ENCODE data around the gene ZBED5.
A peak's percentile ranks its signal among the peaks of the same experiment; 100 is the strongest.

Gene ZBED5

DNA sequence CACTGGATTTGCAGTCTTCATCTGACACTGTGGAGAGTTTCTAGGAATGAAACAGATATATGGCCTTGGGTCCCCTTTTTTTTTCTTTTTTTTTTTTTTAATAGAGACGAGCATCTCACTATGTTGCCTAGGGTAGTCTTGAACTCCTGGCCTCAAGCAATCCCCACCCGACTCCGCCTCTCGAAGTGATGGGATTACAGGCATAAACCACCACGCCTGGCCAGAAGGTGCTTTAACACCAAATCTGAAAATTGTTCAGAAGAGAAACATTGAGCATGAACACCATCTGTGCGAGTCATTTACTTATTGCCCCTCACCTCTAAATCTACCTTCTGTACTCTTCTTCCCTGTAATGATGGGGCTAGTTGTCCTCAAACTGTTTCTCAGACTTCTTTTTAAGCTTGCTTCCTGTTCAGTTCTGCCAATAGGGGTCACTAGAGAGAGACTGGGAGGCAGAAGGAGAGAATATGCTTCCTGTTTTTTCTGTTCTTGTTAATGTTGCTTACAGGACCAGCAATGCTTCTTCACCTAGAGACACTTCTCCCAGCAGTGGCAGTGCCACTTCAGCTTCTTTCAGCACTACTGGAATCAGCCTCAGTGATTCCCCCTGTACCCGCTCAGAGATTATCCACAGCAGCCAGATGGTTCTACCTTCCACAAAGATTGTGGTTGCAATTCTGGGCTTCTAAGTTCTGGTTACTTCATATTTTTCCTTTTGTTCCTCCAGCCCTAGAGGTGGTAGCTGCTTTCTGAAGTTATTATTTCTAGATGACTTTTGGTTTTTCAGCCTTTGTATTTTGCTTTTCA is 20.8 kb upstream of the ZBED5 start:
- DNase-seq = no peak

DNA sequence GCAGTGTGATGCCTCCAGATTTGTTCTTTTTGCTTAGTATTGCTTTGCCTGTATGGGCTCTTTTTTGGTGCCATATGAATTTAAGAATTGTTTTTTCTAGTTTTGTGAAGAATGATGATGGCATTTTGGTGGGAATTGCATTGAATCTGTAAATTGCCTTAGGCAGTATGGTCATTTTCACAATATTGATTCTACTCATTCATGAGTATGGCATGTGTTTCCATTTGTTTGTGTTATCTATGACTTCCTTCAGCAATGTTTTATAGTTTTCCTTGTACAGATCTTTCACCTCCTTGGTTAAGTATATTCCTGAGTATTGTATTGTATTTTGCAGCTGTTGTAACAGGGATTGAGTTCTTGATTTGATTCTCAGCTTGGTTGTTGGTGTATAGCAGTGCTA is 18.3 kb upstream of the ZBED5 start:
- DNase-seq = no peak

DNA sequence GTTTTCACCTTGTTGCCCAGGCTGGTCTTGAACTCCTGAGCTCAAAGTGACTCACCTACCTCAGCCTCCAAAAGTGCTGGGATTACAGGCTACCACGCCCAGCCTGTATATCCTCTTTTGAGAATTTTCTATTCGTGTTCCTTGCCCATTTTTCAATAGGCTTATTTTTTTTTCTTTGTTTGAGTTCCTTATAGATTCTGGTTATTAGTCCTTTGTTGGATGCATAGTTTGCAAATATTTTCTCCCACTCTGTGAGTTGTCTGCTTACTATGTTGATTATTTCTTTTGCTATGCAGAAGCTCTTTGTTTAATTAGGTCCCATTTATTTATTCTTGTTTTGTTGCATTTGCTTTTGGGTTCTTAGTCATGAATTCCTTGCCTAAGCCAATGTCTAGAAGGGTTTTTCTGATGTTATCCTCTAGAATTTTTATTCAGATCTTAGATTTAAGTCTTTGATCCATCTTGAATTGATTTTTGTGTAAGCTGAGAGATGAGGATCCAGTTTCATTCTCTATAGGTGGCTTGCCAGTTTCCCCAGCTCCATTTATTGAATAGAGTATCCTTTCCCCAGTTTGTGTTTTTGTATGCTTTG is 17.7 kb upstream of the ZBED5 start:
- DNase-seq = no peak

DNA sequence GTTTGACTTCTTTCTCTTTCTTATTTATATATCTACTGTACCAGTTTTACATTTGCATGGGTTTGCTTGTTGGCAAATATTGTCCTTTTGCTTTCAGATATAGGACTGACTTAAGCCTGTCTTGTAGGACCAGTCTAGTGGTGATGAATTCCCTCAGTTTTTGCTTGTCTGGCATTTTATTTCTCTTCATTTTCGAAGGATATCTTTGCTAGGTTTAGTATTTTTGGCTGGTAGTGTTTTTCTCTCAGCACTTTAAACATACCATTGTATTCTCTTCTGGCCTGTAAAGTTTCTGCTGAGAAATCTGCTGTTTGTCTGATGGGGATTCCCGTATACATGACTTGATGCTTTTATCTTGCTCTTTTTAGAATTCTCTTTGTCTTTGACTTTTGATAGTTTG is 14.2 kb upstream of the ZBED5 start:
- no peak for DNase-seq

DNA sequence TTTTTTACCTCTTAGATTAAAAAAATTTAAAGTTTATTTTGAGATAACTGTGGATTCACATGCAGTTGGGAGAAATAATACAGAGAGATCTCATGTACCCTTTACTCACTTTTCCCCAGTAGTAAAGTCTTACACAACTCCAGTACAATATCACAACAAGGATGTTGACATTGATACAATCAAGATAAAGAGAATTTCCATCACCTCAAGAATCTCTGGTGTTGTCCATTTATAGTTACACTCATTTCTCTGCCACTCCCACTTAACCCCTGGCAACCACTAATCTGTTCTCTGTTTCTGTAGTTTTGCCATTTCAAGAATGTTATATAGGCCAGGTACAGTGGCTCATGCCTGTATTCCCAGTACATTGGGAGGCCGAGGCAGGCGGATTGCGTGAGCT is 10.5 kb upstream of the ZBED5 start:
- DNase-seq = no peak

DNA sequence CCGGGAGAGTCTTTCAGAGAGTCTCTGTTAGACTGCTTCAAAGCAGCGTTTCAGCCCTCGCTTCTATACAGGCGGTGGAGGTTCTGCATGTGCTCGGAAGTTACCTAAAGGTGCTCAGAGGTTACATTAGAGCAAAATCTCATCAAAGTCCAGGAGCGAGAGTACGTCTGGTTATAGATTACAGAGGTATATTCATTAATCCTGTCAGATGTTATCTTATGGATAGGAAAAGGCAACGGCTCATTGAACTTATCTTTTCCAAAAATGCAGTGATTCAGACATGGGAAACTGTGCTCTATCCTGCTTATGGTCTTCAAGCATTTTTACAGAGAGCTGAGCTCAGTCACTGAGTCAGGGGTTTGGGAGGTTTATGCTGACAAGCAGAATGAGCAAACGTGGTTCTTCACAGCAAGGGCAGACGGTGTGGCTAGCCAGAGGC is 9.1 kb upstream of the ZBED5 start:
- no peak for DNase-seq

DNA sequence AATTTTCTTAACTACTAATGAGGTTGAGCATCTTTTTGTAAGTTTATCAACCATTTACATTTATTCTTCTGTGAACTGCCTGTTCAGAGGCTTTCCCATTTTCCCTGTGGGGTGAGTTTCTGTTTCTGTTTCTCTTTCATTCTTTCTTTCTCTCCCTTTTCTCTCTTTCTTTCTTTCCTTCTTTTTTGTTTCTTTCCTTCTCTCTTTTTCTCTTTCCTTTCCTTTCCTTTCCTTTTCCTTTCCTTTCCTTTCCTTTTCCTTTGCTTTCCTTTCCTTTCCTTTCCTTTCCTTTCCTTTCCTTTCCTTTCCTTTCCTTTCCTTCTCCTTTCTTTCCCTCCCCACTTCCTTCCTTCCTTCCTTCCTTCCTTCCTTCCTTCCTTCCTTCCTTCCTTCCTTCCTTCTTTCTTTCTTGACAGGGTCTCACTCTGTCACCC is 8.0 kb upstream of the ZBED5 start:
- no peak for DNase-seq

DNA sequence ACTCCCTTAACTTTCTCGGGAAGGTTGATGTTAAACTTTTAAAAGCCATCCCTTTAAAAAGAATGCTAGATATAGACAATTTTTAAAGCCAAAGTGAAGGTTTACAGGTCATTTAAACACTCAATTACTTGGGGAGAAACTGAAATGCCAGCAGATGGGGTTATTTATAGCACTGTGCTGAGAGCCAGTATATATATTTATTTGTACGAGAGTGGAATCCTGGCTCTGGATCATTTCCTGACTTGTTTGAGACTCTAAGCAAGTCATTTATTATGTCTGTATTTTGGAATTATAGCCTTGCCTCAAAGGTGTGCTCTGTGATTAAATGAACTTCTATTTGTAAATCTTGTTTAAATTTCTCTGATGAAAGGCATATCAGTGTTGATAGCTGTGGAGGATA is 6.8 kb upstream of the ZBED5 start:
- DNase-seq = no peak

DNA sequence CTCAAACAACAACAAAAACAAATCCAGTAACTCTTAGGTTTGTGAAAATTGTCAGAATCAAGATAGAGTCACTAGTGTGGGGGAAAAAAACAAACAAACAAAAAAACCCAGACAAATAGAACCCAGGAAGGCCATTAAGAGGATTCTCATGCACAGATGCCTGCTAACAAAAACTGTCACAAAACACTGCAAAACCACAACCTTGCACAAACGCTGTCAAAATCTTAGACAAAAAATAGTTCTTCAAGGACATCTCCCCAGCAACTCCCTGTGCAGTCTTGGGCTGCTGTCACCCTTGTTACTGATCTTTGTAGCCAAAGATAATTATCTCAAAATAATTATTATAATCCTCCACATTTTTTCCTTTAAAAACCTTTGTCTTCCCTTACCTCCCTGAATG is 4.6 kb upstream of the ZBED5 start:
- no peak for DNase-seq

DNA sequence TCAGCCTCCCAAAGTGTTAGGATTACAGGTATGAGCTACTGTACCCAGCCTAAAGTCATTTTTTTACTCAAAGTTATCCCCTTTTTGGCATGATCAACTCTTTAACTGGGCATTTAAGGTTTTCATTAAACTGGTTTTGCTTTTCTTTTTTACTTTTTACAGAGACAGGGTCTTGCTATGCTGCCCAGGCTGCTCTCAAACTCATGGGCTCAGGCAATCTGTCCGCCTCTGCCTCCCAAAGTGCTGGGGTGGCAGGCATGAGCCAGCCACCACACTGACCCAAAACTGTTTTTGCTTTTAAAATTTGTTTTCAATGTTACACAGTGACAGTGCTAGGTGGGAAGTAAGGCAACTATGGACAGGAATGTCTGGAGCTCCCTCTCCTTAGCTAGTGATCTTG is 3.9 kb upstream of the ZBED5 start:
- no peak for DNase-seq

DNA sequence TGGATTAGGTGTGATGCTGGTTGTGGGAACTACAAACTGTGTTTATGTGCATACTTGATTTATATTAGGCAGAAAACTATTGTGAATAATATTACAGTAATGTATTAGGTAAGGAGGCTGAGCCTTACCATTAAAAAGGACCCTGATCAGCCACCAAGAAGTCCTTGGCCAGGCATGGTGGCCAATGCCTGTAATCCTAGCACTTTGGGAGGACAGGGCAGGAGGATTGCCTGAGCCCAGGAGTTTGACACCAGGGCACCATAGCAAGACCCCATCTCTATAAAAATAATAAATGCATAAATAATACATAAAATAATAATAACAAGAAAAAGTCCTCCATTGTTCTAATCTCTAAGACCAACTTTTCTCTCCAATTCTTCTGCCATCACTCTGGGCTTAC is 3.2 kb upstream of the ZBED5 start:
- DNase-seq = no peak

DNA sequence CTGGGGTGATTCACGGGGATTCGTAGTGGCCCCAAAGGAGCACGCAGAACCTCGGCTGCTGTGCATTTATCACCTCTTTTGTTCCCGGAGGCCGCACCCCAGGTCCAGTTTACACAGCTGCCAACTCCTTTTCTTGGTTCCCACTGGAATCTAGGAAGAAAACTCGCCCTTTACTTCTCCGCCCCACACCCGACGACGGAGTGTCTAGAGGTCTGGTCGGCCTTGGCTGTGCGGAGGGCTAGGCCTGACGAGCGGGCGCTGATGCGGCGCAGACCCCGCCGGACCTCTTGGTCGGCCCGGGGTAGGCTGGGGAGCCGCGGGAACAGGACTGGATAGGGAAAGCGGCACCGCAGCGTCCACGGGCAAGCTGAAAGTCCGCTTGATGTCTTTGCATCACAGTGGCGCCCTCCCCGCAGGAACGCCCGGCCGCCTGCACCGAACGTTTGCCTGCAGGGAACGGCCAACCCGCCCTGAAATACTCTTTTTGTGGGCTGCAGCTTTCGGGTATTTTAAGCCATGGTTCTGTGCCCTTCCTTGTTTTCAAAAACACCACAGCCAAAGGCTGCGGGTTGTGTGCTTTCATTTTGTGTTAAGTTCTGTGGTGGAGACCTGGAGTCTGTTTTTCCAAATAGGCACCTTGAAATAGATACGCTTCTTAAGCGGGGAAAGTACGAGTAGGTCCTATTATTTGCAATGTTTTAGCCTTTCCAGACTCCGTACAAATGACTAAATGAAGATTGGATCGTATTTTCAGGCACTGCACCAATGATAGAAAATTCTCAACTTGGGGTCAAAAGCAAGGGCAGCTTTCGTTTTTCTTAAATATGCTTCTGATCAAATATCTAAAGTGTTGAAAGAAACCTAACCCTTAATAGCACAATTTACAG is 829 bp upstream of the ZBED5 start:
- DNase-seq = peak; percentile 41

DNA sequence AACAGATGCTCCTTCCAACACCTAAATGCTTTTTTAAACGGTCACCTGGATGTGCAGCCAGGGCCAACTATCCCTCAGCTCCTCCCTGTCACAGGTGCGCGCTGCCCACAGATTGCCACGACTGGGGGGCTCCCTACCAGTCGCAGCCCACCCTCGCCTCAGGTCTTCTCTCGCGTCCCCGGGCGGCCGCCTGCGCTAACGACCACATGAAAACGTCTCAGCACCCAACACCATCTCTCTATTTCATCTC is 469 bp downstream of the ZBED5 start:
- DNase-seq = no peak

DNA sequence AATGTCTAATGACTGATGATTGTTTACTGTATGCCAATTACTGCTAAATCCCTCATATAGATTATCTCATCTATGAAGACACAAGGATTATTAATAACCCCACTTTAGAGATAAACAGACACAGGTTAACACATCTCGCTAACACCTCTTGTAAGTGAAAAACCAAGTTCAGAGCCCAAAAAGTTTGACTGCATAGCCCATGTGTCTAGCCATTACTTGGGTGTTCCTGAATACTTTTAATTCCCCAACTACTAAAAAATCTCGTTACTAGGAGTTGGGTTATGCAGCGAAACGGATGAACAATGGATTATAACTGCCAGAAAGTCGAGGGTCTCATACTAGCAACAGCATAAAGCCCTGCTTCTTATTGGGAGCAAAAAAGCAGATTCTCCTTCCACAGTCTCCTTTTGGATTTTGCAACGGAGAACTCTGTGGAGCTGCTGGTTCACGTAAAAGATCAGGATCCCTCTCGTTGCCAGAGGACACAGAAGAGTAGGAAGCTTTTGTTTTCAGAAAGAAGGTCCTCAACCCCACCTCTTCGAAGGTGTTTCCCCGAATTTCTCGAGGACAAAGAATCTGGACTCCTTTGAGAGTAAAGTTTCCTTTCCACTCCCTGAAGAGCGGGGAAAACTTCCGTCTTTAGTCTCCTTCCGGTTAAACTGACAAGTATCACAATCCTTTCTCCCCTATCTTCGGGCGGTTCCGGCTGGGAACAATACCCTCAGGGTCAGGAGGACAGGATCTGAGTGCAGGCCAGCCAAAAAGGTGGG is 979 bp downstream of the ZBED5 start:
- no peak for DNase-seq

DNA sequence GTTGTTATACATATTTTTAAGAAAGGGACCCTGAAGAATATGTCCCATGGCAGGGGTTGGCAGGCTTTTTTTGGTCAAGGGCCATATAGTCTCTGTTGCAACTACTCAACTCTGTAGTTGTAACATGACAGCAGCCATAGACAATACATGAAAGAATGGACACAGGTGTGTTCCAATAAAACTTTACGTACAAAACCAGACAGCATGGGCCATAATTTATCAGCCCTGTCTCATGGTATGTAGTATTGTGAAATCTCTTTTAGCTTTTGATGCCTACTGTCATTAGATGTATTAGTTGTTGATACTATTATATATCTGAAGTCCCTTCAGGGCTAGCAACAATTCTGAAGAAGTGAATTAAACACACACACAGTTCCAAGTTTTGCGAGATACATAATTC is 2.6 kb downstream of the ZBED5 start:
- no peak for DNase-seq

DNA sequence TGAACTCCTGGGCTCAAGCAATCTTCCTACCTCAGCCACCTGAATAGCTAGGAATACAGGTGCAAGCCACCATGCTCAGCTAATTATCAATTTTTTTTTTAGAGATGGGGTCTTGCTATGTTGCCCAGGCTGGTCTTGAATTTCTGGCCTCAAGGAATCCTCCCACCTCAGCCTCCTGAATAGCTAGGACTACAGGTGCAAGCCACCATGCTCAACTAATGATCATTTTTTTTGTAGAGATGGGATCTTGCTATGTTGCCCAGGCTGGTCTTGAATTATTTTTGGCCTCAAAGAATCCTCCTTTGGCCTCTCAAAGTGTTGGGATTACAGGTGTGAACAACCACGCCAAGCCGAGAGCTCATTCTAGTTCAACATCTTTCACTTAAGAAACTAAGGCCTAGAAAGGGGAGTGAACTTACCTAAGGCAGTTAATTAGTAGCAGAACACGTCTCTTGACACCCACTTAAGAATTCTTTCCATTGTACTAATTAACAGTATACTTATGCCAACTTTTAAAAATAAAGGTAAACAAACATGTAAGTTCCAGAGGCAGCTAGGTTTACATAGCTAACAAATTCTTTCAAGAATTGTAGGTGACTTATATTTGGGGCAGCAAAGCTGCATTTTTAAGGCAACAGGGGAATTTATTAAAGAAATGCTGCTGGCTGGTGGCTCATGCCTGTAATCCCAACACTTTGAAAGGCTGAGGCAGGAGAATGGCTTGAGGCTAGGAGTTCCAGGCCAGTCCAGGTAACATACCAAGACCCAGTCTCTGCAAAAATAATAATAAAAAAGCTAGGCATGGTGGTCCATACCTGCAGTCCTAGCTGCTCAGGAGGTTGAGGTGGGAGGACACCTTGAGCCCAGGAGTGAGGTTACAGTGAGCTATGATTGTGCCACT is 9.6 kb downstream of the ZBED5 start:
- no peak for DNase-seq

DNA sequence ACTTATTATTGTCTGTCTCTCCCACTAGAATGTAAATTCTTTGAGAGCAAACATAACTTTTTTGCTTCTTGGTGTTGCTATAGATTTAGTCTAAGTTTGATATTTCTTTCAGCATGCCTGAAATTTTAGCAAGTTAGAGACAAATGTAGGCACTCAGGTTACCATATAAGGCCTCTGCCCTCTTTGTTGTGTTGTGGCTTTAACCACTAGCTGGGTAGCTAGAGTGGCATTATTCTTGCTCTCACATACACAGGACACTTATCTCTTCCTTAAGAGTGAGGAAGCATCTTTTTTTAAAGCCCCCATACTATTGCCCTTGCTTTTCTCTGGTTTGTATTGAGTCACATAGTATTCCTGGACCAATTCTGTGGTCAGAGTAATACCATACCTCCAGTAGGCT is 11.2 kb downstream of the ZBED5 start:
- no peak for DNase-seq

DNA sequence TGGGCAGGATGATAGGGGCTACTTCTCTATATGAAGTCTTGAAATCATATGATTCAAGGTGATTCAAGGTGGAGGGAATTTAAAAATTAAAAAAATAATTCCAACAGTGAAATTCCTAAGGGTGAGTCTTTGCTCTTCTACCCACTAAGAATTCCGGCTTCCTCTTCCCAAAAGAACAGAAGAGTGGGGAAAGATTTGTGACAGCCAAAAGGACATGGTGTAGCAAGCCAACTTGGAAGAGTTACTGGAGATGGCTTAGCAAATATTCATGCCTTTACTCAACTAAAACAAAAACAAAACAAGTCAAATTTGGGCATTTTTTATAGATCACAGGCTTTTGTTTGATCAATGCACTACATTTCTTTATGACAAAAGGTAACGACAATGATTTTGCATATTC is 12.3 kb downstream of the ZBED5 start:
- DNase-seq = no peak

DNA sequence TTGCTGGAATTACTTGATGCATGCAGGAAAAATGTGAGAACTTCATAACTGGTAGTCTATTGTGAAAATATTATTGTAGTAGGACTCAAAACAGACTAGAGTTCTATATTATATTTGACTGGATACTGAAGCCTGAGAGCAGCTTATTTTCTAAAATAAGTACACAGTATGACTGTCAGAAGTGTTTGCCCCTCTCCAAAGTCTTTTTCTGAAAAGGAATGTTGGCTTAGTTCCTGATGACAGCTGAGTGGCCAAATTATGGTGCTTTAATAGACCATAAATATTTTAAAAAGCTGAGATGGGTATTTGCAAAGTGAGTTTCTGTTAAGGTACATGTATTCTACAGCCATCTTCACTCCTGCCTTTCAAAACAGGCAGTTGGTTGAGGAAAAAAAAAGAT is 13.1 kb downstream of the ZBED5 start:
- no peak for DNase-seq

DNA sequence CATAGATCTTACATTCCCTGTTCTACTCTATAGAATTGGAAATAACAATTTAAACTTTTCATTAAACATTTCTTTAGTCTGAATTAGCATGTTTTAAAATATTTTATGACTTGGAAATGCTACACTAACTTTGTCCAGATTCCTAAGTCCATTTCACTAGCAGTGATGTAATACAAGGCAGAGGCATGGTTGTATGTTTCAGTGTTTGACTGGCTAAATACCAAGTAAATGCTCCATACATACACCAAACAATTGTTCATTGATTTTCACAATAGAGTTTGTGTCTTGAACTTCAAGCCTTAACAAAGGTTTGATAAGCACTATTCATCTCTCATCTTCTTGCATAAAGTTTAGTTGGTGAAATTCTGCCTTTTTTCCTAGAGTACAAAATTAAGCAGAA is 13.5 kb downstream of the ZBED5 start:
- no peak for DNase-seq

DNA sequence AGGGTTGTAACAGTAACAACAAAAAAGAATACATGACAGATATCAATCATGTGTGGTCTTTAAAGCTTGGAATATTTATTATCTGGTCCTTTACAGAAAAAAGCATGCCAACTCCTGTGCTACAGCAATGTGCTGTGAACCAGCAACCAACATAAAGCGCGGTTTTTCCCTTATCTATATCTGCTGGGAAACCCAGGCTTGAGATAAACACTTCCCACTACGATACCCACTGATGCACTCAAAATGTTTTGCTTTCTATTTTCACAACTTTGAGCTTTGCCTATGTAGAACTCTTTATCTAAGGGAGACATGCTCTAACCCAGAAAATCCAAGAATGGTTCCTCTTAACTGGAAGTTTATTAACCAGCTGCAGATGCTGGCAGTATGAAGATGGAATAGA is 19.0 kb downstream of the ZBED5 start:
- no peak for DNase-seq

DNA sequence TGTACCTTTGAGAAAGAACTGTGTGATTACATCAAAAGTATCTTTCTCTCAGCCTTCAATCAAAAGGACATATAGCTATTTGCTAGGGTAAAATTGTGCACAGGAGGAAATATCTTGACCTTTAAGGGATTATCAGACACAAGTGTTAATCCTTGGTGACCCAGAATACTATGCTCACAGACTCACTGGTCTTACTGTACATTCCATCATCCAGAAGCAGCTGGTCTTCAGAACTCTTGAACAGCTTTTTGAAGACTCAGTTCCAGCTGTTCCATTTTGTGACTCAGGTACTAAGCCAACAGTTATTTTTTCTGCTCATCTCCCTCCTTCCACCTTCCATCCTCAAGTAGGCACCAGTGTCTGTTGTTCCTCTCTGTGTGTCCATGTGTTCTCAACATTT is 19.8 kb downstream of the ZBED5 start:
- DNase-seq = no peak
